NCI-H1436 treated with DMSO at 0.1 percent for 48 hours (cell line): ENCODE measurements around the gene RNF187.
"Not testable (repeated sequence)": the region's sequence is repeated elsewhere in the genome, so short reads cannot be mapped to it uniquely, and the experiment has no call there.

ENCODE experiments used
- DNase-seq: peaks from one replicate; lab custom pipeline; 2025; lab: John Stamatoyannopoulos, UW

RNF187 gene

GRCh38 chr1:228486596-228487335 lies 416 bp upstream of the RNF187 start:
- peak; percentile 82 for DNase-seq

- no peak for DNase-seq
Measured at GRCh38 chr1:228488125-228488817, 1.1 kb downstream of the RNF187 start.

GRCh38 chr1:228488818-228489674 lies 1.9 kb downstream of the RNF187 start:
- no peak for DNase-seq

GRCh38 chr1:228490120-228491078 lies 3.2 kb downstream of the RNF187 start:
- DNase-seq = peak; percentile 30

- no peak for DNase-seq
Measured at GRCh38 chr1:228493141-228494043, 6.2 kb downstream of the RNF187 start.

- DNase-seq = no peak
Measured at GRCh38 chr1:228494044-228494353, 6.8 kb downstream of the RNF187 start.

- no peak for DNase-seq
Measured at GRCh38 chr1:228494391-228494790, 7.2 kb downstream of the RNF187 start.

GRCh38 chr1:228494970-228495853 lies 8.0 kb downstream of the RNF187 start:
- DNase-seq = no peak

GRCh38 chr1:228496084-228496483 lies 8.9 kb downstream of the RNF187 start:
- DNase-seq = no peak

- no peak for DNase-seq
Measured at GRCh38 chr1:228496494-228496893, 9.3 kb downstream of the RNF187 start.

GRCh38 chr1:228497206-228497605 lies 10.0 kb downstream of the RNF187 start:
- no peak for DNase-seq

- no peak for DNase-seq
Measured at GRCh38 chr1:228497817-228498216, 10.6 kb downstream of the RNF187 start.

- no peak for DNase-seq
Measured at GRCh38 chr1:228500143-228500734, 13.1 kb downstream of the RNF187 start.

GRCh38 chr1:228500901-228501871 lies 14.0 kb downstream of the RNF187 start:
- DNase-seq = peak; percentile 56

- DNase-seq = no peak
Measured at GRCh38 chr1:228502522-228502921, 15.3 kb downstream of the RNF187 start.

- DNase-seq = not testable (repeated sequence)
Measured at GRCh38 chr1:228505944-228506343, 18.8 kb downstream of the RNF187 start.

- DNase-seq = no peak
Measured at GRCh38 chr1:228507961-228508652, 20.9 kb downstream of the RNF187 start.
